GM19035 (cell line): ENCODE data around the gene SURF4.

Experiments used
- ATAC-seq: cut with Tn5 transposase; IDR thresholded peaks from one replicate; pipeline ENCODE4 v1.9.1; 2021; ENCODE audit not compliant: unreplicated experiment

The SURF4 gene

DNA sequence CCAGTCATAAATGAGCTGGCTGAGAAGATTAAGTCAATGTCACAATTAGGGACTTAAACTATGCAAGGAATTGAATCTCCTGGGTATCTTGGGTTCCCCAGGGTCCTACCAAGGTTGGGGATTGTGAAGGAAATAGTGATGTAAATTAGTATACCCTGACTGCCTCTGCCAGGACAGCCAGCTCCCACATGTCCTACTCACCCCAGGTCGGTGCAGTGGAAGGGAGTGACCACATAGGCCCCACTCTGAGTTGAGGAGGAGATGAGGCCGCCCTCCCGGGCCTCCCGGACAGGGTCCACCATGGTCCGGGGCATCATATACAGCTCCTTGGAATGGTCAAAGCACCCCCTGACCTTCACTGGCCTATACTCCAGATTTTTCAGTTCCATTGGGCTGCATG, 22.3 kb downstream of the SURF4 start:
- no peak for ATAC-seq

DNA sequence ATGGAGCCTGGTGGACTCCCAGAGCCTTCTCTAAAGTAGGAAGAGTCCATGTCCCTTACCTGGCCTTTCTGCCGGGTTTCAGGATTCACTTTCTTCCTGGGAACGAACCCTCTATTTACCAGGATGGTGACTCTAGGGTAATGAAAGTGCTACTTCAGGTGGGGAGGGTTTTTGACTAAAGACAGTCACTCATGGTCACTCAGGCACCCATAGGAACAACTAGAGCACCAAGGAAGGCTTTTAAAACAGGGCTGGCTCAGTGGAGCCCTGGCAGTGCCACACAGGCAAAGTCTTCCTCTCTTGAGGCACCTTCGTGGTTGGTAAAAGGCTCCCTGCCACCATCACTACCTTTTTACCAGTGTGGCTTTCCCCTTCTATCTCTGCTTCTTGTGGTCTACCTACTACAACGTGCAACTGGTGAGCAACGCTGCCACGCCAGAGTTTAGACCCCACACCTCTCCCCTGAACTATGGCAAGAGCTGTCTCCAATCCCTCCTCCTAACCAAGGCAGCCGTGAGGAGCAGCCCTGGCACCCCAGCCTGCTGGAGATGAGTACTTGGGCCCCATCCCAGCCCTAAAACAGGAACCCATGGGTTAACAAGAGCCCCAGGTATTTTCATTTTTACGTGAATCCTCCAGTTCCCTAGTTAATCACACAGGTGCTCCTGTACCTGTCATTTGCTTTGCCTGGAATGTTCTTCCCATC, 23.1 kb downstream of the SURF4 start:
- ATAC-seq: no peak

DNA sequence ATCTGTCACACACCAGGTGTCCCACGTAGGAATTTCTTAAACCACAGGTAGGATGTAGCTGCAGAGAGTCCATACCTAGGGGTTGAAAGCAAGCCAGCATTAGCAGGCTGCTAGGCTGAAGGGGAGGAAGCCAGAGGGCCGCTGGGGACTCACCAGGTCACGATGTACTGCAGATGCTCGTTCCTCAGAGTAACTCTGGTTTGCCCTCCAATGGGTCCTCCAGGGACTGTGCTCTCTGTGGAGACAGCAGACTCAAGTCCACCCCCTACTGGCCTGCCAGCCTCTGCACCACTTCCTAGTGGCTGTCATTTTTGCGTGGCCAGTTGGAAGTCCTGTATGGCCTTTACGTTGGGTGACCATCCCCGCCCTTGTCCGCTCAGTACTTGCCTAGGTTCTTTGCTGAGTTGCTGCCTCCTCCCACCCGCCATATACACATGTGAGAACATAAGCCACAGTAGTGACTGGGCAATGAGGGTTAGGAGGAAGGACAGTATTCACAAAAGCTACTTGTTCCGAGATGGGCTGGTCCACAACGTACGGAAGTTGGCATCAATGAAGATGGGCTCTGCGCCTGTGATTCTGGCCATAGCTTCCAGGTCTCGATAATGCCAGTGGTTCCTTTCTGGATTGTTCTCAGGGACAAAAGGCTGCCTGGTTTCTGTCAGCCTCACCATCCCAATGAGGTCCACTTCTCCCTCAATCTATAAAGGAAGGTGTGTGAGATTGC, 23.8 kb downstream of the SURF4 start:
- ATAC-seq: no peak

DNA sequence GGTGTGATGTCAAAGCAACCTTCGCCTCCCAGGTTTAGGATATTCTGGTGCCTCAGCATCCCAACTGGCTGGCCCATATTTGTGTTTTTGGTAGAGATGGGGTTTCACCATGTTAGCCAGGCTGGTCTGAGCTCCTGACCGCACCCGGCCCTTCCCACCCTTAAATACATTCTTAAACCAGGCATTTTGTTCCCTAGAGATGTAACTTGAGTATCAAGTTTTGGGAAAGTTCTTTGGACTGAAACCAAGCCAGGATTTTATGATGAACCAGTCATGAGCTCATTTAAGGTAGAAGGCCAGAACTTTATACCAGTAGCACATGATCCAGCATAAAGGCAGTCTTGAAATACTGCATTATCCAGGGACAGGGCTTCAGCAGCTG, 24.3 kb downstream of the SURF4 start:
- ATAC-seq: no peak

DNA sequence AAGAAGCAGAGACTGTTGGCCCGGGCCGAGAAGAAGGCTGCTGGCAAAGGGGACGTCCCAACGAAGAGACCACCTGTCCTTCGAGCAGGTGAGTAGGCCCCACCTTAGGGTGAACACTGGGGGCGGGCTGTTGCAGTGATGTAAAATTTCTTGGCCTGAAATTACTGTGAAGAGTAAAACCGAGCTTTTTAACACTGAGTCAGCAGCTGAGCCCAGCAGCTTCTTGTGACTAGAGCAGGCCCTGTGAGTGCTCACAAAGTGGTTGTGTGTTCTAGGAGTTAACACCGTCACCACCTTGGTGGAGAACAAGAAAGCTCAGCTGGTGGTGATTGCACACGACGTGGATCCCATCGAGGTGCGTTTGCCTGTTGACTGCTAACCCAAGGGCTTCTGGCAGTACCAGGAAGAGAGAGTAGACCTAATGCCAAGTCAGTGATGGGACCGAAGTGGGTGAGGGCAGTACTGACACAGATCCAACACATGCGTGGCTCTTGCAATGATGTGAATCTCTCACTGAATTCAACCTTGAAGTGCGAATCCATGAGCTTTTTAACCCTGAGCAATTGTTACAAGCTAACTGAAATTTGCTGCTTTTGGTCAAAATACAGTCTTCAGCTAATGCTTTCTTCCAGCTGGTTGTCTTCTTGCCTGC, 25.8 kb downstream of the SURF4 start:
- no peak for ATAC-seq

DNA sequence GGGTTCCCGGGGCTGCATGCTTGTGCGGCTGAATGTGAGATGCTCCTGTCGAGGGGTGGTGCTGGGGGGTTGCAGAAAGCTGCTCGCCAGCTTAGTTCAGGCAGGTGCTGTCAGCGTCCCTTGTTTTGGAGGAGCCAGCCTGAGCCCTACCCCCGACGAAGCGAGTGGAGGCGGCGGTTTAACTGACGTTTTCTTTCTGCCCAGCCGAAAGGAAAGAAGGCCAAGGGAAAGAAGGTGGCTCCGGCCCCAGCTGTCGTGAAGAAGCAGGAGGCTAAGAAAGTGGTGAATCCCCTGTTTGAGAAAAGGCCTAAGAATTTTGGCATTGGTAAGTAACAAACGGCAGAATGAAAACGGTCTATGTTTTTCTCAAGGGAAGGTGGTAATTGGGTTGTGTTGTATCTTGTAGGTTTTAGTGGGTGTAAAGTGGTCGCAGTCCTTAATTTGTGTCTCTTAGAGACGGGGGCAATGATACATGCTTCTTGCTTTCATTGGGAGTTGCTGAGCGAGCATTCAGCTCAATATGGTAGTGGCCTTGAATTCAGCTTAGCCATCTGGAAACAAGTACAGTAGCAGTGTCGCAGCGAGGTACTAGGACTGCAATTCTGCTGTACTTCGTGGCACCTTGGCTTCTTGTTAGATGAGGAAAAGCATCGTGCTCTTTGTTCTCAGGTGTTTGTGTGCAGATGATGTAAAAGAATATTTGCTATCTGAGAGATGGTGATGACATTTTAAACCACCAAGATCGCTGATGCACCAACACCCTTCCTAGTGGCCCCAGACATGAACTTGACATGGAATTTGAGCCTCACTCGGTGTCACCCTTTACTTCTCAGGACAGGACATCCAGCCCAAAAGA, 26.9 kb downstream of the SURF4 start:
- ATAC-seq: no peak

DNA sequence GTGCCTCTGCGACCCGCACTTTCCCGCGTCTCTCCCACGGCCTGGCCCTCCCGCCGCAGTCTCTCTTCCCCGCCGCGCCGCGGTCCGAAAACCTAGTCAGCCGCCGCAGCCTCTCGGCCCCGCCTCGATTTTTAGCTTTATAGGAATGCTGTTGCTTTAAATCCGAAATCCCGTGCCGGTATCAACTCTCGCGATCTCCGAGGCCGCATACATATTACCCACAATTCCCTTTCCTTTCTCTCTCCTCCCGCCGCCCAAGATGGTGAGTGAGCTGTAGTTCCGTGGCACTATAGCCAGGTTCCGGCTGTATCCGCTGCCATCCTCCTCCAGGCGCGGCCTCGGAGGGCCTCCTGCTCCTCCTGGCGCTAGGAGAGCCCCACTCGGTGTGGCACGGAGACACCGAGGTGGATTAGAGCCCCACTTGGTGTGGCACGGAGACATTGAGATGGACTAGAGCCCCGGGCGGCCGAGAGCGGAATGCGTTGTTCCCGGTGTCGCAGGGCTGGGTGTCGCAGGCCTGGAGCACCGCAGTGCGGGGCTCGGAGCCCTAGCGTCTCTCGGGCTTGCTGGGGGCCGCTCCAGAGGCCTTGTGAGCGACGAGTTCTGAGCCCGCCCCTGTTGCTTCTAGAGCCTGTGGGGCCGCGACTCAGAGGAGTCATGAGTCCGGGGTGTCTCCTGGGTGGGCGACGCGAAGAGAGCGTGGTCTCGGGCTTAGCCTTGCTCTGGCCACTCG, 27.7 kb downstream of the SURF4 start, which contains the start of the genes MED22 and RPL7A:
Gene MED22 (minus strand): TSS at position 147 of the 733 bp plus-strand sequence. CDS start 1,469 bp downstream, outside the sequence.
Gene RPL7A (plus strand): TSS at position 234 of the 733 bp plus-strand sequence. CDS start 26 bp downstream, at position 260.
- peak; percentile 79 for ATAC-seq

DNA sequence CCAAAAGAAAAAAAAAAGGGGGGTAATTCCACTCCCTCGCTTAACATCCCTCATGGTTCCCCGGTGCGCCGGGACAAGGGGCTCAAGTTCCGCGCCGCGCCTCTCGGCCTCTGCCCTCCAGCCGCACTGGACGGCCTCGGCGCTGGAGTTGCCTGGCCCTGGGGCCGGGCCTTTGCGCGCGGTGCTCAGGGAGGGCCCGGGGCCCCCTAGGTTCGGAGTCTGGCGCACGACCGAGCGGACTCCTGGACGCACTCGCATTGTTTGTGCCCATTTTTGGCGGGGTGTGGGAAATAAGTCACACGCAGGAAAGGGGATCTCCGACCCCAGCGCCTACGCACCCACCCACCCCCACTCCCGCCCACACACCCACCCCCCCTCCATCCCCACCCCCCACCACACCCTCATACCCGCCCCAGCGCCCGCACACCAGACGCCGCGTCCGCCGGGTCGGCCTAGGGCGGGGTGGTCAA, 28.3 kb downstream of the SURF4 start:
- peak; percentile 40 for ATAC-seq

DNA sequence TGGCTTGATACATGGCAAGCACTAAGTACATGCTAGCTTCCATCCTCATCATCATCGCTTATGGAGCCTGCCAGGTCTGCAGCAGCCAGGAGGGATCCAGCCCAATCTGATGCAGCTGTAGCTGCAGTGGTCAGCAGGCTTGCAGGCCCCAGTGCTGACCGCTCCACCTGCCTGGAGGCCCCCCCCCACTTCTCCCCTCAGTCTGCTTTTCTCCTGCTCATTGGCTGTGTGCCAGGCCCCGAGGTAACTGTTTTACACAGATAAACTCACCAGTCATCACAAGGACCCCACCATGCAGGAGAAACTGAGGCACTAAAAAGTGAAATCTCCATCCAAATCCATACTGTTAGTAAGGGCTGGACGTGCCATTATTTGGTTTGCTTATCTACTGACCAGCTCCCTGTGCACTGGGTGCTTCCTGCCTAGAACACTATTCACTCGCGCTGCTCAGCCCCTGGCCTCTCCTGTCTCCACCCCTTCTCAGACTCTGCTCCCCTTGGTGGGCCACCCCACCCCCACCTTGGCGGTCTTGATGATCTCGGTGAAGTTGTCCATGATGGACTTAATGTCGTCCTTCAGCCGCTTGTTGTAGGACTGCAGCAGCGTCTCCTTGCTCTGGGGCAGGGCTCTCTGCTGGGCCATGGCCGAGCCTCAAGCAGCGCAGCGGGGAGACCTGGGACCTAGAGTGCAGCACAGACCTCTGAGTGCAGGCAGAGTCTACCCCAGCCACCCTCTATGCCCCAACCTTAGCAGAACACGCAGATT, 29.7 kb downstream of the SURF4 start:
- ATAC-seq: no peak

DNA sequence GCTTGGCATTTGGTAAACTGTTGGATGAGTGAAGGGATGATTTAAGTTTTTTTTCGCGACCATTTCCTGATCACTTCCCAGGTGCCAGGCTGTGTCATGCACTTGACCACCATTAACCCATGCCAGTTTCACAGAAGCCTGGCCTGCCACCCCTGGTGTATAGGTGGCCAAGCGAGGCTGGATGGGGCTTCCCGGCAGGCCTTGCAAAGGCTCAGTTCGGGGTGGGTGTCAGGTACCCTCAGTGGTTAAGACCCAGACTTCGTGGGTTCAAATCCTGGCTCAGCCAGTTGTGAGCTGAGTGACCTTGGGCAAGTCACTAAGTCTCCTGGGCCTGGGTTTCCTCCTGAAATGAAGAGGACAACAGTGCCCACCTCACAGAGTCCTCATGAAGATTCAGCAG, 30.3 kb downstream of the SURF4 start:
- no peak for ATAC-seq

DNA sequence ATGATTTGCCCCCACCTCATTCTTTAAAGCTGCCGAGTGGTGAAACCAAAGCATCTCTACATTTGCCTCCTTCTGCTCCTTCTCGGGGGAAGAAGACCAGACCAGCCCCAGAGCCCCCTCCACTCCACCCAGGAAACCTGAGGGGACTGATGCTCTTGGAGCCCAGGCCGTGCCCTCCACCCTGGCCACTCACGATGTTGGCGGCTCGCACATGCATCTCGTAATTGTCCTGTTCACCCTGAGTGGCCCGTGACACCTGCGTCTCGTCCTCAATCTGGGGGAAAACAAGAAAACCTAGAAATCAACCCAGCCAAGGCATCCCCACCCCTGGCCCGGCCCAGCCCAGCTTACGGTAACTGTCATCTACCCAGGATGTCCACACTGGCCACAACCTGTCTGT, 30.9 kb downstream of the SURF4 start:
- ATAC-seq: no peak

DNA sequence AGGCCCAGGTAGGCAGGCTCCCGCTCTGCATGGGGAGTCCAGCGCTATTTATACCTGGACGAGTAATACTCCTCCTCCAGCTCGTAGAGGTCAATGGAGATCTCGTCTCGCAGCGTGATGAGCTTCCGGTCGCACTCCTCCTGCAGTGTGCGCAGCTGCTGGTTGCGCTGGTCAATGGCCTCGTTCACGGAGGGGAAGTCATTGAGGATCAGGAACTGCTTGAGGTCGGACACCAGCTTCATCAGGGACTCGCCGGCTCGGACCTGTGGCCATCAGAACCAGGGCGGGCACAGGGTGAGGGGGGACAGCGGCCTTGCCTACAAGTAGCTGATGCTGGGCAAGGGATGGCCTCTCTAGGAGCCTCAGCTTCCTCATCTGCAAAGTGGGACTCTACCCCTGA, 31.8 kb downstream of the SURF4 start:
- no peak for ATAC-seq

DNA sequence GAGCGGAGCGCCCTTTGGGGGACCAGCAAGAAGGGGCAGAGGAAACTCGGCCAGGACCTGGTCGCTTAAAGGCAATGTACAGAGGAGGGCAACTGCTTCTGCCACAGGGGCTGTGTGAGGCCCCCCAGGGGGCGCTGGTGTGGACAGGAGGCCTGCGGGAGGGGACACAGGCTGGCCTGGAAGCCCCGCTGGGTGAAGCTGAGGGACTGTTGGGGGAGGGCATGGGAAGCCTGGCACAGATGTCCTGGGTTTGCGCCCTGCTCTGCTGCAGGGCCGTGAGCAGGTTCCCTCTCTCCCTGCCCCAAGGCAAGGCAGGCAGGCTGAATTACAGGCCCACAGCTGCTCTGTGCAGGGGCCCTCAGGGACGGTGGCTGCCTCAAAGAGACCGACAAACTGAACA, 33.3 kb downstream of the SURF4 start:
- no peak for ATAC-seq

DNA sequence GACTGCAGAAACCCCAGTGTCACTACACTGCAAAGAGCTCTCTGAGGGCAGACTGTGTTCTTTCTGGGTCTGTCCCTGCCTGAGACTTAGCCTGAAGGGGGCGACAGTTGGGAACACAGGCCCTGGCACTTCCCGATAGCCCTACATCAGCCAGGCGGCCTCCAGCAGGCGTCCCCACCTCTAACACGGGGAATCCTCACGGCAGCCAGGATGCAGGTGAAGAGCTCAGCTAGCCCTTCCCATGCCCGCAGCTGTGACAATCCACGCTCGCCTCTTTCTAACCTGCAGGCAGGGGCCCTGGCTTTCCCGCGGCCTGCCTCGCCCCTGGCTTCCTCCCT, 33.8 kb downstream of the SURF4 start:
- no peak for ATAC-seq

DNA sequence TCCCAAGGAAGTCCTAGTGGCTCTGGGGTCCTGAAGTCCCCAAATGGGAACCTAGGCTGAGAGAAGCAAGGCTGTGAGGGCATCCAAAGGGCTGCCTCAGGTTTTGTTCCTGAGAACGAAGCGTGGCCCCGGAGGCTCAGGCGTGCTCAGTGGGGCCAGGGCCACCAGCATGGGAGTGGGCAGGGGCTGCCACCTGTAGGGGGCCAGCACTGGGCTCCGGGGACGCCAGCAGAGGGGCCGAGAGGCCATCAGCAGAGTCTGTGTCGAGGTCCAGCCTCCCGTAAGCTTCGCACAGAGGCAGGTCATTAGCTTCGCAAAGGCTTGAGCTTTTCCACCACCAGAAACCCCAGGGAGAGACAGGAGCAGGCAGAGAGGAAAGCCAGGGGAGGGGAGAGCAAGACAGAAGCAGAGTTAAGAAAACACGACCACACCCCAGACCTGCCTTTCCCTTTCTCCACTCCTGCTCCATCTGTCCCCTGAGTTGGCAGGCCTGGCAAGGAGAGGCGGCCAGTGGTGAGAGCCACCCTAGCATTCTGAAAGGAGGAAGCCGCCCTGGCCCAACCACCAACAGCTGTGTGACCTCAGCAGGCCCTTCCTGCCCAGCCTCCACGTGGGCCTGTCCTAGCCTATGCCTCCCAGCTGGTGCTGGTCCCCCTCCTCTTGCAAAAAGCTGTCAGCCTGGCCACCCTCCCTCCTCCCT, 34.3 kb downstream of the SURF4 start:
- no peak for ATAC-seq

DNA sequence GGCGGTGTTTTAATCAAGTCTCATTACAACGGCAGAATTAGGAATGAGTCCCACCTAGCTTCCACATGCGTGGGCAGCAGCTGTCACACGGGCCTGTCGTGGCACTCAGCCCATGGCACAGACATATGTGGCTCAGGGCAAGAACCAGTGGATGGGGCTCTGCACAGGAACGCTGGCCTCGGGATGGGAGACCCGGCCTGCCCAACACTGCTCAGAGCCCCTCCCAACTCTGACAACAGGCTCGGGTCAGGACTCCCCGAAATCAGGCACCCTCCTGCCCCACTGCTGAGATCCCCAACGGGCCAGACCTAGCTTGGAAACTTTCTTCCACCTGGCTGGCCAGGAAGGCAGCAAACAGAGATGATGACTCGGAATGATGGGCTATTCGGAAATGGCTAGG, 34.9 kb downstream of the SURF4 start:
- no peak for ATAC-seq

DNA sequence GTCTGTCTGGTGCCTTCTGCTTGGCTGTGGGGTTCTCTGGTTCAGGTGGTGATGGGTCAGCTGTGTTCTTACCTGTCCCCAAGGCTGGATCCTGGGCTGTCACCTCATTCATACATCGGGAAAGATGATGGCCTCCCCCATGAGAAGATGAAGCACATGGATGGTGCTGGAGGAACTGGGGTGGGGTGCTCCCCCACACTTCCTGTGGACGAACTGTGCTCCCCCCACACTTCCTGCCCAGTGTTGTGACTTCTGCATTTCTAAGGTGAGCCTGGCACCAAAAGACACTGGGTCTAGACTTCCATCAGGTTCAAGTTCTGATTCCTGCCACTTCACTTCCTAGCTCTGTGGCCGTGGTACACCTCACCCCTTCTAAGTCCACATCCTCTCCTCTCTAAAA, 35.6 kb downstream of the SURF4 start:
- ATAC-seq: no peak

DNA sequence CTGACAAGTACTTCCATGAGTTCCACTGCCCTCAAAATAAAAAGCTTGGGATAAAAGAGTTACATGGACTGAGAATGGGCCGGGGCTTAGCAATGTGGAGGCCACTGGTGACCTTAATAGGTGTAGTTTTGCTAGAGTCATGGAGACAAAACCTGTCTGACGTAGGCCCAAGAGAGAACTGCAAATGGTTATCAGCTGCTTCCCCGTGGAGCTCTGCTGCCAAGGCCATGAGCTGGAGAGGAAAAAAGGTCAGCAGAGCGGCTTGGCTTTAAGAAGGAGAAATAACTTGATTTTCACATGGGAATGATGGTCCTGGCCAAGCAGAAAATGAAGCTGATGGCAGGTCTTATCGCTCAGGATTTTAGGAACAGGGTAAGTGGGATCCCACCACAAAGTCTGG, 36.2 kb downstream of the SURF4 start:
- no peak for ATAC-seq
